Mammary epithelial cell (primary cell): ENCODE results near the gene TMEM87B.

Experiments
- EZH2 ChIP-seq: IDR thresholded peaks from 2 replicates; pipeline ENCODE4 v1.6.1; 2012; ENCODE audit warnings: low read length, inconsistent platforms, borderline replicate concordance
- TF ChIP-seq, protein P1 (sequence below), 2 donors: IDR thresholded peaks in 1 of 2; conservative IDR thresholded peaks in 1 of 2; 2 replicates each; pipeline ENCODE4 v1.5.1; 2011 to 2012; ENCODE audit warnings: inconsistent platforms in 2 of 2, low read length in 2 of 2, mild to moderate bottlenecking in 2 of 2, control low read depth in 1 of 2, low read depth in 1 of 2; ENCODE audit not compliant: insufficient read depth in 1 of 2; ENCODE audit errors: extremely low read depth in 1 of 2

DNA sequence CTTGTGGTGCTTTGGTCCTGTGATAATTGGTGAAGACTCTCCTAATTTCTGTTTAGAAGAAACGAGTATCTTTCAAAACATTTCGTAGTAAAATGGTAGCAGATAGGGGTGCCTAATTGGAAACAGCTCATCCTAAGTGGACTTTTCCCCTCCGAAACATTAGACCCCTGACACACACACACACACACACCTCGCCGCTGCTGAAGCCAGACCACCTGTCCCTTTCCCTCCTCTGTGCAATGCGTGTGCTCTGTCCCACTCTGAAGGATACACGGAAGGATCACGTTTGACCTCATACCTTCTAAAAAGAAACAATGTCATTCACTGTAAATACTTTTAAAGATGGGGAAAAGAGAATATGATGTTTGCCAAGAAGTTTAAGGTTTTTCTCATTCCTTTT lies 36.2 kb upstream of the TMEM87B start:
- TF ChIP-seq, protein P1, sequence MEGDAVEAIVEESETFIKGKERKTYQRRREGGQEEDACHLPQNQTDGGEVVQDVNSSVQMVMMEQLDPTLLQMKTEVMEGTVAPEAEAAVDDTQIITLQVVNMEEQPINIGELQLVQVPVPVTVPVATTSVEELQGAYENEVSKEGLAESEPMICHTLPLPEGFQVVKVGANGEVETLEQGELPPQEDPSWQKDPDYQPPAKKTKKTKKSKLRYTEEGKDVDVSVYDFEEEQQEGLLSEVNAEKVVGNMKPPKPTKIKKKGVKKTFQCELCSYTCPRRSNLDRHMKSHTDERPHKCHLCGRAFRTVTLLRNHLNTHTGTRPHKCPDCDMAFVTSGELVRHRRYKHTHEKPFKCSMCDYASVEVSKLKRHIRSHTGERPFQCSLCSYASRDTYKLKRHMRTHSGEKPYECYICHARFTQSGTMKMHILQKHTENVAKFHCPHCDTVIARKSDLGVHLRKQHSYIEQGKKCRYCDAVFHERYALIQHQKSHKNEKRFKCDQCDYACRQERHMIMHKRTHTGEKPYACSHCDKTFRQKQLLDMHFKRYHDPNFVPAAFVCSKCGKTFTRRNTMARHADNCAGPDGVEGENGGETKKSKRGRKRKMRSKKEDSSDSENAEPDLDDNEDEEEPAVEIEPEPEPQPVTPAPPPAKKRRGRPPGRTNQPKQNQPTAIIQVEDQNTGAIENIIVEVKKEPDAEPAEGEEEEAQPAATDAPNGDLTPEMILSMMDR (conservative IDR thresholded peaks at IDR 0.05 in 1 of 2, IDR thresholded peaks at IDR 0.05 in 1 of 2; ENCODE audit: extremely low read depth in 1 of 2, insufficient read depth in 1 of 2, low read depth in 1 of 2, low read length in 2 of 2): no peak
- TF ChIP-seq EZH2: no peak
